DMS 273 treated with DMSO at 0.1 percent for 48 hours (cell line): ENCODE data around the gene FBXO10.
A peak's percentile ranks its signal among the peaks of the same experiment; 100 is the strongest.
"Not testable (repeated sequence)": the region's sequence is repeated elsewhere in the genome, so short reads cannot be mapped to it uniquely, and the experiment has no call there.

Experiments used
- DNase-seq: peaks from one replicate; lab custom pipeline; 2025; lab: John Stamatoyannopoulos, UW

Gene FBXO10

DNA sequence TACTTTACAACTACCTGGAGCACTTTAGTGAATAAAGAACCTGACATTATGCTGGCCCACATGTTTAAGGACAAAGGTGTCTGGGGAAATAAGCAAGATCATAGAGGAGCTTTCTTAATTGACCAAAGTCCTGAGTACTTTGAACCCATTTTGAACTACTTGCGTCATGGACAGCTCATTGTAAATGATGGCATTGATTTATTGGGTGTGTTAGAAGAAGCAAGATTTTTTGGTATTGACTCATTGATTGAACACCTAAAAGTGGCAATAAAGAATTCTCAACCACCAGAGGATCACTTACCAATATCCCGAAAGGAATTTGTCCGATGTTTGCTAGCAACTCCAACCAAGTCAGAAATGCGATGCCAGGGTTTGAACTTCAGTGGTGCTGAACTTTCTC lies 98.7 kb downstream of the FBXO10 start:
- DNase-seq: not testable (repeated sequence)

DNA sequence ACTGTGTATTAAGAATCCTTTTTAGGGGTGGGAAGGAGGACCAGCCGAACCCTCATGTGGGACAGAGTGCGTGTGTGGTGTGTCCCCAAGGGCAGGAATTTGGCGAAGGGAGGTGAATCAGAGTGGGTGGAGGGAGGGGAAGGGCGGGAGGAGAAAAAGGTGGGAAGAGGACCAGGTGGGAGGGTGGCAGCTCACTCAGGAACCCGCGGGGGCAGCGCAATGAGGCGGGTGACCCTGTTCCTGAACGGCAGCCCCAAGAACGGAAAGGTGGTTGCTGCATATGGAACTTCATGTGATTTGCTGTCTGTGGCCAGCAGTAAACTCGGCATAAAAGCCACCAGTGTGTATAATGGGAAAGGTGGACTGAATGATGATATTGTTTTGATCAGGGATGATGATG lies 99.2 kb downstream of the FBXO10 start:
- DNase-seq: no peak

DNA sequence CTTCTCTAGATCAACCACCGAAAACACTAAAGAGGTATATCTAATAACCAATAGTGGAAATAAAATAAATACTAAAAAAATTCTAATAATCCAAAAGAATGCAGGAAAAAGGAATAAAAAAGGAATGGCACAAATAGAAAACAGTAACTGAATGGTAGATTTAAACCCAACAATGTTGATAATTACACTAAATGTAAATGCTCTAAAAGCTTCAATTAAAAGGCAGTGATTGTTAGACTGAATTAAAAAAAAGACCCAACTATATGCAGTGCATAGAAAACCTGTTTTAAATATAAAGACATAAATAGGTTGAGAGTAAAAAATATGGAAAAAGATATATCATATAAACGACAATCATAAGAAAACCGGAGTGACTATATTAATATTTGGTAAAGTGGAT lies 101.7 kb downstream of the FBXO10 start:
- no peak for DNase-seq

DNA sequence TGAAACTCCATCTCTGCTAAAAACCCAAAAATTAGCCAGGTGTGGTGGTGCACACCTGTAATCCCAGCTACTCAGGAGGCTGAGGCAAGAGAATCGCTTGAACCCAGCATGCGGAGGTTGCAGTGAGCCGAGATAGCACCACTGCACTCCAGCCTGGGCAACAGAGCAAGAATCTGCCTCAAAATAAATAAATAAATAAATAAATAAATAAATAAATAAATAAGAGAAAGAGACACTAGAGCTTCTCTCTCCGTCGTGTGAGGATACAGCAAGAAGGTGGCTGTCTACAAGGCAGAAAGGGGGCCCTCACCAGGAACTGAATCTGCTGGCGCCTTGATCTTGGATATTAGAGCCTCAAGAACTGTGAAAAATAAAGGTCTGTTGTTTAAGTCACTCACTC lies 102.2 kb downstream of the FBXO10 start:
- not testable (repeated sequence) for DNase-seq

DNA sequence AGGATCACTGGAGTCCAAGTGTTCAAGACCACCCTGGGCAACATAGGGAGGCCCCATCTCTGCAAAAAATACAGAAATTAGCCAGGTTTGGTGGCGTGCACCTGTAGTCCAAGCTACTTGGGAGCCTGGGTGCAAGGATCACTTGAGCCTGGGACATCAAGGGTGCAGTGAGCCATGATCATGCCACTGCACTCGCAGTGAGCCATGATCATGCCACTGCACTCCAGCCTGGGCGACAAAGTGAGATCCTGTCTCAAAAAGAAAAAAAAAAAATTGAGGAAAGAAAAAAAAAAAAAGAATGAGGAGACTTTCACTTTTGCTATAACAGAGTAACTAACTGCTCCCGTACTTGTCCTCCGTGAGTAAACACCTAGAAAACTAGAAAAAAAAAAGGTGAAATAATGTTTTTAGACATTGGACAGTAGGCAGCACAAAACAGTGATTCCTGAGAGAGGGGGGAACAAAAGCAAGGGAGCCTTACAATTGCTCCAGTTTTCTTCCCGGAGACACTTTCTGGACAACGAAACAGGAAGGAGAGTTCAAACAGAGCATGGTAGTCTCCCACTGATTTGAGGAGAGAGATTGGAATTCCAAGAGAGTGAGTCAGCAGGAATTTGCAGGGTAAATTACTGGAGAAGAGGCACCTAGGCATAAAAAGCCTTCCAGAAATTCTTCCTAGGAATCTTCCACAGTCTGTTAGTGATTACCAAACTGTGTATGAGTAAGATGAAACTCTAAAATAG lies 104.1 kb downstream of the FBXO10 start:
- no peak for DNase-seq

DNA sequence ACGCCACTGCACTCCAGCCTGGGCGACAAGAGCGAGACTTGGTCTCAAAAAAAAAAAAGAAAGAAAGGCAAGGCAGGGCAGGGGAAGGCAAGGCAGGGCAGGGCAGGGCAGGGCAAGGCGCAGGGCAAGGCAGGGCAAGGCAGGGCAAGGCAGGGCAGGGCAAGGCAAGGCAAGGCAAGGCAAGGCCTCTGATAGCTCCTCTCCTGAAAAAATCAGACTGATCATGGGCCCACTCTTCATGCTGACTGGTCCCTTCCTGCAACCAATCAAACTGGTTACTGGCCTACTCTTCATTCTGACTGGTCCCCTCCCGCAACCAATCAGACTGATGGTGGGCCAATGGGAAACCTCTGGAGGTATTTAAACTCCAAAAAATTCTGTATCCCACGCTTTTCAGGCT lies 107.6 kb downstream of the FBXO10 start:
- DNase-seq: no peak

DNA sequence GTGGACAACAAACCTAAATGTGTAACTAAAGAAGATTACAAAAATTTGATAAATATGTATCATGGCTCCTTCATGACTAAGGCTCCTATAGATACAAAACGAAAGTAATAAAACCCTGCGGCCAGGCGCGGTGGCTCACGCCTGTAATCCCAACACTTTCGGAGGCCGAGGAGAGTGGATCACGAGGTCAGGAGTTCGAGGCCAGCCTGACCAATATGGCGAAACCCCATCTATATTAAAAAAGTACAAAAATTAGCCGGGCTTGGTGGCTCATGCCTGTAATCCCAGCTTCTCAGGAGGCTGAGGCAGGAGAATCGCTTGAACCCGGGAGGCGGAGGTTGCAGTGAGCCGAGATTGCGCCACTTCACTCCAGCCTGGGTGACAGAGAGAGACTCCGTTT lies 108.7 kb downstream of the FBXO10 start:
- DNase-seq: not testable (repeated sequence)

DNA sequence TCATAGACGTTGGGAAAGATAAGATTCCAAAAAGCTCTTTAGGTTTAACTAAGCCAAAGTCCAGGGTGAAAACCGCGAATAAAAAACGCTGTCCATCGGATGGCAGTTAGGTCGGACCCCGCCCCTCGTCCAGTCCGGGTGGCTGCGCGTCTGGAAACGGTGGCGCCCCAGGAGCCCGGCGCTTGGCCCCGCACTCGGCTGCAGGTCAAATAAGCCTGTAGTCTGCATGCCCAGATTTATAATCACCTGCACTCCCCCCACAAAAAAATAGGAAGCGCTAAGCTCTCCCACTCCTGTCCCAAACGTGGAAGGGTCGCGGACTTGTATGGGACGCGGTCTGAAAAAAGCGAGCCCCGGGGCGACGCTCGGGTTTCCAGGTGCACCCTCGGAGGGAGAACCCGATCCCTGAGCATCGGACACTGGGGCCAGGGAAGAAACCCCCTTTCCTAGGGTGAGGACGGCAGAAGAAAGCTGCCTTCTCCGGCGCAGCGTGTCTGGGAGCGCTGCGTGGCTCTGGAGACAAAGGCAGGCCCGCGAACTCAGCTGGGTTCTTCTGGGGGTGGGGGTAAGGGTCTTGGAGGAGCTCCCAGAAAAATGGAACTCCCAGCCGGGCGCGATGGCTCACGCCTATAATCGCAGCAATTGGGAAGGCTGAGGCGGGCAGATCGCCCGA lies 110.0 kb downstream of the FBXO10 start:
- peak; percentile 53 for DNase-seq

DNA sequence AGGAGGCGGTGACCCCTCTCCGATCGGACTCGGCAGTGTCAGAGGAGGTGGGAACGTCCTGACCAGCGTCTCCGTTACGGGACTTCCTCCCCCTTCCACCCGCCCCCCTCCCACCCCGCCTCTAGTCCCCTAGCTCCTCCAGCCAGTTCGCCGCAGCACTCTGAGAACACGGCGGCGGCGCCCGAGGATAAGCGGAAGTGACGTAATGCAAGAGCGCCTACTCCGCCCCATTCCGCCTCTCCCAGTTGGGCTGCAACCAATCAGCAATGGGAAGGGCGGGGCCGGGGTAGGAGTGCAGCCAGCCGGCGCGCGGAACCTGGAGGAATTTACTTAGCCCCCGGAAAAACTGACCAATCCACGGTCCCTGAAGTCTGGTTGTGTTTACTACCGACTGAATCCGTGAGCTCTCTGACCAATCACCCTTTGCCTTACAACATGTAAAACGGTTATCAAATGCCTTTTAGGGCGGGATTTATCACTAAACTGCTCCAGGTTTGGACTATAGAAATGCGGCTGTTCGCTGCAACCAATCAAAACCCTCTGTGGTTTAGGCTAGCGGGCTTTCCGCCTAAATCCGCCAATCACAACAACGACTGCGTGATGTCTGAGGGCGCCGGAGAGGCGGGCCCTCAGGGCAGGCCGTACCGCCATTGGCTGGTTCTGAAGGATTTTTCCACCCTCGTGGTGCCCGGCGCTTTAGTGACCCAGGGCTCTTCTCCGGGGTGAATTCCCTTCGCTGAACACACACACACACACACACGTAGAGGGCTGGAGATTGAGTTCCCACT lies 110.7 kb downstream of the FBXO10 start, which contains the start of gene ZBTB5:
Gene ZBTB5, minus strand, starts transcription at position 202 of the 788 bp plus-strand sequence. CDS start 22,899 bp downstream, outside the sequence.
- peak; percentile 99 for DNase-seq

DNA sequence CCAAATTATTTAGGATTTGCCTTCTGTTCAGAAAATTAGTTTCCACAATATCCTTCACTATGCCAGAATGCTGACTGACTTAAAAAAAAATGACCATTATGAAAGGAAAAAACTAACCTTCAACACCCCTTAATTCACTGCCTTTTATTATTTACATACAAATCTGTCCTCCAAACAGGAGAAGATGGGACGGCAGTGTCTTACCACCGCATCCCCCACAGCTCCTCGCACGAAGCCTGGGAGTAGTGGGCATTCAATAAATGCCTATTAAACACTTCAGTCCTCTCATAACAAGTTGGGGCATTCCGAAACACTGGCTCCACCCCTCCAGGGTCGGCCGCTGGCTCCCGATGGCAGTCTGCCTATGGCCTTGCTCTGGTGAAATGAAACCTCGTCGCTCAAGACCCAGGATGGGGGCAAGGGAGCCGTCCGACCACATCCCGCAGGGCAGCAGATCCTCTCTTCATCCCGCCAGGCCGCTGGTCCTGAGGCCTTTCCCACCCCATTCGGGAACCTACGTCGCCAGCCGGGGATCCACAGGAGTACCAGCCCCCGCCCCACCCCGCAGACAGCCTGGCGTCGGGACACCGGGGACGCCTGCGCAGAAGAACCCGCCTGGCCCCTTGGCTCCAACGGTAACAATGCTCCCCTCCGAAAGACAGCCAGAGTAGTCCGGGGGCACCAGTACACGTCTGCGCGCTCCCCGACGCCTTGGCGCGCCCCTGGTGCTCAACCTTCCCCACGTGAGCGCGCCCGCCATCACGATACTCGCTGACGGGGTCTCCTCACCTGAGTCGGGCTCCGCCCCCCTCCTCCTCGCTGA lies 111.5 kb downstream of the FBXO10 start:
- peak; percentile 82 for DNase-seq

DNA sequence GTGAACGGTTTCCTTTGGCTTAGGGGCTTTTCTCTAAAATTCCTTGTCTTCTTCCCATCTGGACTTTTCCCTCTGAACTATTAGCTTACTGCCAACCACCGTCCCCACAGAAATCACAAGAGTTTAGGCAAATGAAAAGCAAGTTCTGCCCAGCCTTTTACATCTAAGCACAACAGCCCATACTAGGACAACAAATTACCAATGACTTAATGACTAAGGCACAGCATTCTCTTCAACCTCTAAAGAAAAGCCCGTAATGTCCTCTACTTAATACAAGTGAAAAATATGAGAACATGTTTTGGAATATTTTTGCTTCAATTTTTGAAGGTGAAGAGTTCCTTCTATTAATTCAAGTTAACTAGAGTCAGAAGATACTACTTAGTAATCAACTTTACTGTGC lies 112.2 kb downstream of the FBXO10 start:
- DNase-seq: no peak
